Right atrium auricular region (tissue), 2 donors: ENCODE results near the gene FAM222A. TPM values are rescaled to one million over a fixed set of nuclear protein-coding genes. Genes with fewer than 3 reads are reported as not detected.

ENCODE experiments used
- DNase-seq: peaks from one replicate; pipeline ENCODE4 v3.0.0-alpha.2; 2019; ENCODE audit warnings: low spot score
- H3K27ac ChIP-seq, 2 donors: fragments of 200-600 bp; sonication (generic); 1 replicate in 1 of 2; 2 replicates in 1 of 2; pipeline ENCODE4 v1.5.1; 2016 to 2019
- H3K27me3 ChIP-seq, 2 donors: fragments of 200-600 bp; sonication (generic); one replicate each; pipeline versions ENCODE4 v1.5.1 to v1.6.0; 2017 to 2019
- H3K36me3 ChIP-seq: fragments of 200-600 bp; sonication (generic); one replicate; pipeline ENCODE4 v1.5.1; 2016
- H3K4me1 ChIP-seq, 2 donors: fragments of 200-600 bp; sonication (generic); one replicate each; pipeline versions ENCODE4 v1.5.1 to v1.6.0; 2017 to 2019
- H3K4me3 ChIP-seq, 2 donors: fragments of 200-600 bp; sonication (generic); 1 replicate in 1 of 2; 2 replicates in 1 of 2; pipeline ENCODE4 v1.5.1; 2017 to 2019; ENCODE audit warnings: mild to moderate bottlenecking in 1 of 2, moderate library complexity in 1 of 2
- H3K9me3 ChIP-seq, 2 donors: fragments of 200-600 bp; sonication (generic); one replicate each; pipeline ENCODE4 v1.5.1; 2019
- CTCF ChIP-seq, 2 donors: fragments of 200-600 bp; sonication (generic); IDR thresholded peaks; one replicate each; pipeline ENCODE4 v1.5.1; 2019; ENCODE audit warnings: antibody characterized with exemption in 2 of 2
- total RNA-seq, 2 donors: library from RNA; depleted of rRNA; stranded (reverse); fragments of >200 nt; gene quantifications; one replicate each; pipeline ENCODE4 v1.1.0, GENCODE V29; 2016

Gene FAM222A
- total RNA-seq, 2 donors from 2014 or later, result 23.6 to 32.4 TPM

GRCh38 chr12:109793826-109794501, 80.3 kb downstream of the FAM222A start:
- H3K9me3 ChIP-seq, result no peaks in the 10 kb centered on the region
- no peak for DNase-seq
- H3K4me1 ChIP-seq, result no peaks in the 10 kb centered on the region
- no peak for TF ChIP-seq CTCF (IDR thresholded peaks at IDR 0.05)
- H3K27me3 ChIP-seq, result no peaks in the 10 kb centered on the region
- no peak overlapping the region for H3K4me3 ChIP-seq
- no peak overlapping the region for H3K27ac ChIP-seq
- no peaks in the 10 kb centered on the region for H3K36me3 ChIP-seq

GRCh38 chr12:109795023-109795422, 81.4 kb downstream of the FAM222A start:
- TF ChIP-seq CTCF (IDR thresholded peaks at IDR 0.05), result no peak
- Histone ChIP-seq H3K27me3 (no peaks in the 10 kb centered on the region), H3K36me3 (no peaks in the 10 kb centered on the region), H3K4me3 (no peak overlapping the region), H3K27ac (no peak overlapping the region), H3K4me1 (no peaks in the 10 kb centered on the region), H3K9me3 (no peaks in the 10 kb centered on the region)
- DNase-seq, result no peak

GRCh38 chr12:109796057-109796456, 82.4 kb downstream of the FAM222A start:
- no peak for TF ChIP-seq CTCF (IDR thresholded peaks at IDR 0.05)
- no peak overlapping the region for H3K27ac ChIP-seq
- H3K36me3 ChIP-seq, result no peaks in the 10 kb centered on the region
- H3K27me3 ChIP-seq, result no peaks in the 10 kb centered on the region
- no peak overlapping the region for H3K4me3 ChIP-seq
- H3K9me3 ChIP-seq, result no peaks in the 10 kb centered on the region
- DNase-seq, result no peak
- no peaks in the 10 kb centered on the region for H3K4me1 ChIP-seq

- Histone ChIP-seq H3K27me3 (no peaks in the 10 kb centered on the region), H3K9me3 (no peaks in the 10 kb centered on the region), H3K36me3 (no peaks in the 10 kb centered on the region), H3K4me1 (no peaks in the 10 kb centered on the region), H3K27ac (no peak overlapping the region), H3K4me3 (no peak overlapping the region)
- DNase-seq, result no peak
- TF ChIP-seq CTCF (IDR thresholded peaks at IDR 0.05), result no peak
These were observed 84.5 kb downstream of the FAM222A start for GRCh38 chr12:109797905-109798669.

GRCh38 chr12:109798691-109799090, 85.1 kb downstream of the FAM222A start:
- H3K27me3 ChIP-seq, result no peaks in the 10 kb centered on the region
- DNase-seq, result no peak
- H3K4me1 ChIP-seq, result no peaks in the 10 kb centered on the region
- no peak for TF ChIP-seq CTCF (IDR thresholded peaks at IDR 0.05)
- no peaks in the 10 kb centered on the region for H3K36me3 ChIP-seq
- H3K4me3 ChIP-seq, result no peak overlapping the region
- no peak overlapping the region for H3K27ac ChIP-seq
- H3K9me3 ChIP-seq, result no peaks in the 10 kb centered on the region
